HG03280 (cell line): ENCODE data around the gene RPL13.

Experiments used
- ATAC-seq: cut with Tn5 transposase; IDR thresholded peaks from one replicate; pipeline ENCODE4 v1.9.1; 2021; ENCODE audit warnings: mild to moderate bottlenecking, moderate library complexity; ENCODE audit not compliant: unreplicated experiment

The RPL13 gene

DNA sequence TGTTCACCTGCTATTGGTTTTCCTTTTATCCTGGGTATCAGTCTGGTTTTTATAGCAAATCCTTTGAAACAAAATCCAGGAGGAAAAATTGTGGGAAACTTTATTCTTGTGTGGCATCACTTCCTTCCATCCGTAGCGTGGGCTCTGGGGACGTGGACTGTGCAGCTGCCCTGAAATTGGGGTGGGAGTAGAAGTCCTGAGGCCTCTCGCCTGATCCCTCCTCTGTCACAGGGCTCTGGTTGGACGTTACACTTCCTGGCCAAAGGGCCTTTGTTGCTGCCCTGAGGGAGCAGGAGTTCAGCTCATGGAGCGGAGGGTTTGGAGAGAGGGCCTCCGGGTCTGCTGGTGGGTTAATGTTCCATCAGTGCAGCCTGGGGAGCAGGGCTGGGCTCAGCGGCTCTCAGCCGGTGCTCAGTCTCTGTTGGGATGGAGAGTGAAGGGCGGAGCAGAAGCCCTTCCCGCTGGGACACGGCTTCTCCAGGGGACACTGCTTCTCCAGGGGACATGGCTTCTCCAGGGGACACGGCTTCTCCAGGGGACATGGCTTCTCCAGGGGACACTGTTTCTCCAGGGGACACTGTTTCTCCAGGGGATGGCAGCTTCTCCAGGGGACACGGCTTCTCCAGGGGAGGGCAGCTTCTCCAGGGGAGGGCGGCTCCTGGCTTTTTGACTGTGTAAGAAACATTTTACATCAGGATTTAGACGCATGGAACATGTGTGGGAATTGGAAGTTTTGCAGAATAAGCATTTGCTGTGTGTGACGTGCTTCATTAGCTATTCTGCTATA, 15.2 kb upstream of the RPL13 start:
- ATAC-seq = no peak

DNA sequence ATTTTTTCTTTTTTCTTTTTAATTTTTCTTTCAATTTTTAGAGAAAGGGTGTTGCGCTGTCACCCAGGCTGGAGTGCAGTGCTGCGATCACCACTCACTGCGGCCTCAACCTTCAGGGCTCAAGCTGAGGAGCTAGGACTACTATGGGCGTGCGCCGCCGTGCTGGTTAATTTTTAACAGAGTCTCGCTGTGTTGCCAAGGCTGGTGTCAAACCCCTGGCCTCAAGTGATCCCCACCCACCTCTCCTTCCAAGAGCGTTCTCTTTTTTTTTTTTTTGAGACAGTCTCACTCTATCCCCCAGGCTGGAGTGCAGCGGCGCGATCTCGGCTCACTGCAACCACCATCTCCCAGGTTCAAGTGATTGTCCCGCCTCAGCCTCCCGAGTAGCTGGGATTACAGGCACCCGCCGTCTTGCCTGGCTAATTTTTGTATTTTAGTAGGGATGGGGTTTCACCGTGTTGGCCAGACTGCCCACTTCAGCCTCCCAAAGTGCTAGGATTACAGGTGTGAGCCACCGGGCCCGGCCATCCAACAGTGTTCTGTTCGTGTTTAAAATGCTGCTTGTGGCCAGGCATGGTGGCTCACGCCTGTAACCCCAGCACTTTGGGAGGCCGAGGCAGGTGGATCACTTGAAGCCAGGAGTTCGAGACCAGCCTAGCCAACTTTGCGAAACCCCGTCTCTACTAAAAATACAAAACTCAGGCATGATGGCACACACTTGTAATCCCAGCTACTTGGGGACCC, 14.5 kb upstream of the RPL13 start:
- no peak for ATAC-seq

DNA sequence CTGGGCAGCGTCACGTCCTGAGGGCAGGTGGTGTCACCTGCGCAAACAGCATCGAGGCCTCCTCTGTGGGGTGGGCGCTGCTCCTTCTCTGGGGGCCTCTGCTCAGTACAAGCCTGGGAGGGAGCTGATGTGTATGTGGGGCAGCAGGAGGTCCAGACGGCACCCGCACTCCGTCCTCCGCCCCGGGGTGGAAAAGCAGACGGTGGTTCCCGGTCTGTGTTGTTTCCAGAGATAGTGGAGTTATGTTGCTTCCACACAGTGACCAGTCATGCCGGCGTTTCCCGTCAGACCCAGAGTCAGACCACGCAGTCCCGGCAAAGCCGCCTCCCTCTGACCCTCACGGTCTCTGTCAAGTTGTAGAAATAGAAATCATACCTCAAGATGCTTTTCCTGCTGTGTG, 13.7 kb upstream of the RPL13 start:
- no peak for ATAC-seq

DNA sequence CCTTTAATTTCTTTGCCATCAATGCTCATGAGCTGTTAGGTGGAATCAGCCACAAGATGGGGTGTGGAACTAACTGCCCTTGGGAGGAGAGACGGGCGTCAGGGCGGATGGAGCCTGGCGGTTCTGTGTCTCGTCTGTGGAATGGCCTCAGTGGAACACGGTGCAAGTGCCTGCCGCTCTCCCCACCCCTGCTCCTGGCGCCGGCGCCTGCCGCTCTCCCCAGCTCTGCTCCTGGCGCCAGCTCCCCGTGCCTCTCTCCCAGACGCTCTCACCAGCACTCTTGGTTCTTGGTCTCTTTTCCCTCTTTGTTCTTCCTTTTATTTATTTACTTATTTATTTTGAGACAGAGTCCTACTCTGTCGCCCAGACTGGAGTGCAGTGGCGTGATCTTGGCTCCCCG, 13.2 kb upstream of the RPL13 start:
- no peak for ATAC-seq

DNA sequence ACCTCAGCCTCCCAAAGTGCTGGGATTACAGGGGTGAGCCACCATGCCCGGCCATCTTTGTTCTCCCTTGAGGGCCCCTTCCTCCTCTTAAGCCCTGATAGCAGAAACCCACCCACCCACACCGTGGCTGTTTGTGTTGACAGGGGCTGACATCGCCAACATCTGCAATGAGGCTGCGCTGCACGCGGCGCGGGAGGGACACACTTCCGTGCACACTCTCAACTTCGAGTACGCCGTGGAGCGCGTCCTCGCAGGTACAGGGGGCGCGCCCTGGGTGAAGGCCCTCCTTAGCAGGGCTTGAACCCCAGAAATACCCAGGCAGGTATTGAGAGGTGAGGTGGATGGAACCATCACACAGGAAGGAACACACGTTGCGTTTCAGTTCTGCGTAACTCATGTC, 12.6 kb upstream of the RPL13 start:
- no peak for ATAC-seq

DNA sequence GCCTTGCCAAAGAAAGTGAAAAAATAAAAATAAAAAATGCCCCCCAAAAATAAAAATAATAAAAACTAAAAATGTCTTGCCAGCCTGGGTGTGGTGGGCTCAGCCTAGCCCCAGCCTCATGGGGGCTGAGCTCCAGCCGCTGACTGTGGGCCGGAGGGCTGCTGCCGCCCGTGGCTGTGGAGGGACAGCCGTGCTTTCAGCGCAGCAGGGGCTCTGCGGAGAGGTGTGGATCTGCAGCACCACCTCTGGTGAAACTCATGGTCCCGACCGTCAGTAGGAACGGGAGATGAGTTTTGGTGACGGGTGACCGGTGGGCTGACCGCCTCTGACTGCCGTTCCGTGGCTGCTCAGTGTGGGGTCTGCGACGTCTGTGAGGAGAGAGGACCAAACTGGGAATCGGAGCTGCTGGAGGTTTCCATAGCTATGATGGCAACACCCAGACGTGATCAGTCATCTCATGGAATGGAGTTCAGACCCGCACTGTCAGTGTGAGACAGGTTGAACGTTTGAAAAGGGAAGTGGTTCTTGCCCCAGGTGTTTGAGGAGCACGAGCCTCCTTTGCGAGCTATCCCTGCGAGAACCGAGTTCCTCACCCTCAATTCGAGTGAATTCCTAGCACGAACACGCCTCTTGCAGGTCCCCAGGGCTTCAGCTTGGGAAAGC, 12.0 kb upstream of the RPL13 start:
- ATAC-seq = no peak

DNA sequence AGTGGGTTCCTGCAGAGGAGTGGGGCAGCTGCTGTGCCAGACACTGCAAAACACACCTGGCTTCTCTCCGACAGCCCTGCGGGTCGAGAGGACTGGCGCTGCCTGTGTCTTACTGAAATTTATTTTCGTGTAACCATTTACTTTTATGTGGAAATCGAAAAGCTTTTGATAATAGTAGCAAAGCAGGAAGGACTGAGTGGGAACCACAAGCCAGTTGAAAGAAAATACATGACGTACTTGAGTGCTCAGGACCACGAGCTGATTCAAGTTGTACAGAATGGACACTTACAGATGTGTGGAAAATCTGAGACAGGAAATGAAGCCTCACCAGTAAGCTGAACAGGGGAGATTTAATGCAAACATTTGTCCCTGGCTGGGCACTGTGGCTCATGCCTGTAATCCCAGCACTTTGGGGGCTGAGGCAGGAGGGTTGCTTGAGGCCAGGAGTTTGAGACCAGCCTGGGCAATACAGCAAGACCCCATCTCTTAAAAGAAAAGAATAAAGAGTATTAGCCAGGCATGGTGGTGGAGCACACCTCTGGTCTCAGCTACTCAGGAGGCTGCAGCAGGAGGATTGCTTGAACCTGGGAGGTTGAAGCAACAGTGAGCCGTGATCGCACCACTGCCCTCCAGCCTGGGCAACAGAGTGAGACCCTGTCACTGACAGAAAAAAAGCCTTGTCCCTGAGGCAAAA, 11.3 kb upstream of the RPL13 start:
- ATAC-seq = no peak

DNA sequence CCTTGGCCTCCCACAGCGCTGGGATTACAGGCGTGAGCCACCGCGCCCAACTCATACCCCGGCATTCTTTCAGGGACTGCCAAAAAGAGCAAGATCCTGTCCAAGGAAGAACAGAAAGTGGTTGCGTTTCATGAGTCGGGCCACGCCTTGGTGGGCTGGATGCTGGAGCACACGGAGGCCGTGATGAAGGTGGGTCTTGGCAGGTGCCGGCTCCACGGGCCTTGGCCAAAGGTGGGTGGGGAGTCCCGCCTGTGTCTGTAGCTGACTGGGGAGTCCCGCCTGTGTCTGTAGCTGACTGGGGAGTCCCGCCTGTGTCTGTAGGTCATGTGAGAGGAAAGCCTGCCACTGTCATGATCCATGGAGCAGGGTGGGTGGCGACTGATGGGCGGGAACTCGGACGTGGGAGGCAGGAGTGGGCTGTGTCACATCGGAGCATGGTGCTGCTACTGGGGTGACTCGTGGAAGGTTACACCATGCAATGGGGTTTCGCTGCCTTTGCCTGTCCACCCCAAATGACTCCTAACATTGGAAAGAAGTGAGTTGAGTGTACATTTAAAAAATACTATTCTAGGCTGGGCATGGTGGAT, 10.0 kb upstream of the RPL13 start:
- no peak for ATAC-seq

DNA sequence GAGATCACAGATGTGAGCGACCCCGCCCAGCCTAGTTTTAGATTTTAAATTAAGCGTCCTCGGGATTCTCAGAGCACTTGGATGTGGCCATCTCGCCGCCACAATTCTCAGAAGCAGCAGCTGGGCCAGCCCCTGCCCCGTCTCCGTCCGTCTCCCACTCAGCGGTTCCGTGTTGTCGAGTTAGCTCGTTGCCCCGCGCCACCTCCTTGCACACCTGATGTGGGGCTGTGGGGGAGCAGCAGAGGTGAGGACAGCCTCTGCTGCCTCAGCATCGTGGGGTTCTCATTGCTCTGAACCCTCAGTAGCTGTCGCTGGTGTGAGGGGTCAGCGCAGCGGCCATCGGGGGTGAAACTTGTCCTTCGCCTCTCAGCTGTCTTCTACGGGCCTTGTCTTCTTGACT, 8.2 kb upstream of the RPL13 start:
- no peak for ATAC-seq

DNA sequence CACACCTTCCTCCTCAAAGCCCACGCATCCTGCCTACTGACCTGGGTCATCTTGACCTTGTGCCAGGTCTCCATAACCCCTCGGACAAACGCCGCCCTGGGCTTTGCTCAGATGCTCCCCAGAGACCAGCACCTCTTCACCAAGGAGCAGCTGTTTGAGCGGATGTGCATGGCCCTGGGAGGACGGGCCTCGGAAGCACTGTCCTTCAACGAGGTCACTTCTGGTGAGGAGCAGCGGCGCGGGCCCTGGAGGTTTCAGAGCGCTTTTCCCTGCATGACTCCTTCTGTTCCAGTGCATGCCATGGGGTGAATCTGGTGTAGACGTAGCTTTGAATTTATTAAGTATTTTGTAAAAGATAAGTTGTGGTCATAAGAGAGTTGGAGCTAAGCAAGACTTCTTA, 7.6 kb upstream of the RPL13 start:
- ATAC-seq = no peak

DNA sequence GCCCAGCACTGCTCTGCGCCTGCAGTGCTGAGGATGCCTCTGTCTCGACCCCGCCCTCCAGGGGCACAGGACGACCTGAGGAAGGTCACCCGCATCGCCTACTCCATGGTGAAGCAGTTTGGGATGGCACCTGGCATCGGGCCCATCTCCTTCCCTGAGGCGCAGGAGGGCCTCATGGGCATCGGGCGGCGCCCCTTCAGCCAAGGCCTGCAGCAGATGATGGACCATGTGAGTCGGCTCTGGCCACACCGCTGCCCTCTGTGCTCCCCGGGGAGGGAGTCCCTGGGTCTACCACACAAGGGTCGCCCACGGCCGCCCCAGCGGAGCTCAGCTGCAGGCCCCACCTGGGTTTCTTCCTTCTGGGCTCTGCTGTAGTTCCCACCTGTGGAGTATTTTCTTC, 6.7 kb upstream of the RPL13 start:
- no peak for ATAC-seq

DNA sequence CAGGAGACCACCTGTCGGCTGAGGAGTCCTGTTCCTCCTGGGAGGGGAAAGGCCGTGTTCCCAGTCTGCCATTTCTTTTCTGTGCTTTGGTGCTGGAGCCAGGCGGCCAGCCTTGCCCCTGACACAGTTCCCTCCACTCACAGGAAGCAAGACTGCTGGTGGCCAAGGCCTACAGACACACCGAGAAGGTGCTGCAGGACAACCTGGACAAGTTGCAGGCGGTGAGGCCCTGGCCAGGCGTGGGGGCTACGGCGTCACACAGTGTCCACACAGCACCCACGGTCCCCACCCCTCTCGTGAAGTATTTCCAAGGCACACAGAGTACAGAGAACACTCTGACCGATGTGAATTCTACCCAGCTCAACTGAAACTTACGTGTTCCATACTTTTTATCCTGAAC, 6.1 kb upstream of the RPL13 start:
- ATAC-seq = no peak

DNA sequence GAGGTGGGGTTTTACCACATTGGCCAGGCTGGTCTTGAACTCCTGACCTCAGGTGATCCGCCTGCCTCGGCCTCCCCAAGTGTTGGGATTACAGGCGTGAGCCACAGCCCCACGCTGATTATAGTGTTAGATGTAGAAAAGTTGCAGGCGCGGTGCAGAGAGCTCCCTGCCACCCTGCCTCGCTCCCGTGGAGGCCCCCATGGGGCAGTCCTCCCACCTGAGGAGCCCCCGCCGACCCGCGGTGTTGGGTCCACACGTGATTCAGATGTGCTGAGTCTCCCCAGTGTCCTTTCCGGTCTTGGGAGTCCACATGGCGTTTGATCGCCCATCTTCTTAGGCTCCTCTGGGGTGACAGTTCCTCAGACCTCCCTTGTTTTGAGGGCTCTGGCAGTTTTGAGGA, 5.2 kb upstream of the RPL13 start:
- ATAC-seq = no peak

DNA sequence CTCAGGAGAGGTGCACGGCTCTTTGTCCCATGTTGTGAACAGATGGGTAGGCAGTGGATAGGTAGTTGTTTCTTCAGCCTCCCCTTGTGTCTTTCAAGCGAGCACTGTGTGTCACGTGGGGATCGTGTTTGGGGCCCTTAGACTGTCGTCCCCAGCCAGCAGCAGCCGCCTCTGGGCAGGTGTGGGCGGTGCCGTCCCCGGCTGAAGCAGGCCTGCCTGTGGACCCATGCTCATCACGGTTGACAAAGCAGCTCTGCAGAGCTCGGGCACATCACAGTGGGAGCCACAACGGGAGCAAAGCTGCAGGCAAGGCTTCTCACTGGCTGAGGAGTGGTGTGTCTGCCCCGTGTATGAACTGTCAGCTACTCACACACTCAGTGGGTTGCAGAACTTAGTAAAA, 4.7 kb upstream of the RPL13 start:
- ATAC-seq = no peak

DNA sequence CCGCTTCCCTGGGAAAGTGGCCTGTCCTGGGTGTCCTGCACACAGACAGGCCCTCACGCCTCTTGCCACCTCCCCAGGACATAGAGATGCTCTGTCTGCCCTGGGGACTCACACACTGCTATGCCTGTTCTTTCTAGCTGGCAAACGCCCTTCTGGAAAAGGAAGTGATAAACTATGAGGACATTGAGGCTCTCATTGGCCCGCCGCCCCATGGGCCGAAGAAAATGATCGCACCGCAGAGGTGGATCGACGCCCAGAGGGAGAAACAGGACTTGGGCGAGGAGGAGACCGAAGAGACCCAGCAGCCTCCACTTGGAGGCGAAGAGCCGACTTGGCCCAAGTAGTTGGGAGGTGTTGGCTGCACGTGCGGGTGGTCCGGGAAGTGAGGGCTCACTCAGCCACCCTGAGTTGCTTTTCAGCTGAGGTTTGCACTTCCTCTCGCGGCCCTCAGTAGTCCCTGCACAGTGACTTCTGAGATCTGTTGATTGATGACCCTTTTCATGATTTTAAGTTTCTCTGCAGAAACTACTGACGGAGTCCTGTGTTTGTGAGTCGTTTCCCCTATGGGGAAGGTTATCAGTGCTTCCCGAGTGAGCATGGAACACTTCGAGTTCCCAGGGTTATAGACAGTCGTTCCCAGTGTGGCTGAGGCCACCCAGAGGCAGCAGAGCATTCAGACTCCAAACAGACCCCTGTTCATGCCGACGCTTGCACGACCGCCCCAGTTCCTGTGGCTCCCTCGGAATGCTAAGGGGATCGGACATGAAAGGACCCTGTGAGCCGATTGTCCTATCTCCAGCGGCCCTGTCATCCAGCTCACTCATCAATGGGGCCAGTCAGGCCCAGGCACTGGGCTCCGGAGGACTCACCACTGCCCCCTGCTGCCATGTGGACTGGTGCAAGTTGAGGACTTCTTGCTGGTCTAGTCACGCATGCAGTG, 3.5 kb upstream of the RPL13 start:
- ATAC-seq = no peak

DNA sequence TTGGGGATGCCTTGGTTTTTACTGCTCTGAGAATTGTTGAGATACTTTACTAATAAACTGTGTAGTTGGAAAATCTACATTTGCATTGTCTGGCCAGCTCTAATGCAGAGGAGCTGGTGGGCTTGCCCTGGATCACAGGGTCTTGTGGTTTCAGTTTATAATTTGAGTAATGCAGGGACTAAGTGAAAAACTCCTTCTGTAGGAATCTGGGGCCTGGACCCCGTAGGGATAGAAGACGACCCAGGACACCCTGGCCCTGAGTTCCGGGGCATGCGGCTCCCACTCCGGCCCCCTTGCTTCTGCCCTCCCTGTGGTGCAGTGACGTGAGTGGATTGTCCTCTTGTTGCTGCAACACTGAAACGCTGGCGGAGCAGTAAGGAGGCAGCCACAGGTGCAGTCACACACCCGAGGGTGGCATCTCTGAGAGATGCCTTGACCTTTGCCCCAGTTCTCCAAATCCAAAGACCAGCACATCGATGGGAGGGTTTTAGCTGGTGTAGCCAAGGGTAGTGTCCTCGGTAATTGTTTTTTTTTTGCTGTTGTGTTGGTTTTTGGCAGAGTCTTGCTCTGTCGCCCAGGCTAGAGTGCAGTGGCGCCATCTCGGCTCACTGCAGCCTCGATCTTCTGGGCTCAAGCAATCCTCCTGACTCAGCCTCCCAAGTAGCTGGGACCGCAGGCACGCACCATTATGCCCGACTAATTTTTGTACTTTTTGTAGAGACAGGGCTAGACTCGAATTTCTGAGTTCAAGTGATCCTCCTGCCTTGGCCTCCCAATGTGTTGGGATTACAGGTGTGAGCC, 2.6 kb upstream of the RPL13 start:
- ATAC-seq = no peak

DNA sequence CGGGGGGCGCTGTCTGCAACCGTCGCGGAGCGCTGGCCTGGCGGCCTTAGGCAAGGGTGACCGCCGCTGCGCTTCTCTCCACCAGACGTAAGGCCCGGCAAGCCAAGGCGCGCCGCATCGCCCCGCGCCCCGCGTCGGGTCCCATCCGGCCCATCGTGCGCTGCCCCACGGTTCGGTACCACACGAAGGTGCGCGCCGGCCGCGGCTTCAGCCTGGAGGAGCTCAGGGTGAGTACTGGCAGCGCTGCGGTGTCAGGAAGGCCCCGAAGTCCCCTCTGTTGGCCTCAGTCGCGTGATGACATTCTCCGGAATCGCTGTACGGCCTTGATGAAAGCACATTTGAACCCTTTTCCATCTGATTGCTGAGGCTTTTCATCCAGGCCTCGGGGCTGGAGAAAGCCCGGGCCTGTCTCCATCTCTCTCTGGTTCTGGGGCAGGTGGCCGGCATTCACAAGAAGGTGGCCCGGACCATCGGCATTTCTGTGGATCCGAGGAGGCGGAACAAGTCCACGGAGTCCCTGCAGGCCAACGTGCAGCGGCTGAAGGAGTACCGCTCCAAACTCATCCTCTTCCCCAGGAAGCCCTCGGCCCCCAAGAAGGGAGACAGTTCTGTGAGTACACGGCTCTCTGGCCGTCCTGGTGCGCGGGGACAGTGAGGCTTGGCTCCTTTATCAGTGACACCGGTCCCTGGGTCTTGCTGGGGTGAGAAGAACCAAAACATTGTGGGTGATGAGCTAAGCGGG, 831 bp downstream of the RPL13 start:
- ATAC-seq = no peak

DNA sequence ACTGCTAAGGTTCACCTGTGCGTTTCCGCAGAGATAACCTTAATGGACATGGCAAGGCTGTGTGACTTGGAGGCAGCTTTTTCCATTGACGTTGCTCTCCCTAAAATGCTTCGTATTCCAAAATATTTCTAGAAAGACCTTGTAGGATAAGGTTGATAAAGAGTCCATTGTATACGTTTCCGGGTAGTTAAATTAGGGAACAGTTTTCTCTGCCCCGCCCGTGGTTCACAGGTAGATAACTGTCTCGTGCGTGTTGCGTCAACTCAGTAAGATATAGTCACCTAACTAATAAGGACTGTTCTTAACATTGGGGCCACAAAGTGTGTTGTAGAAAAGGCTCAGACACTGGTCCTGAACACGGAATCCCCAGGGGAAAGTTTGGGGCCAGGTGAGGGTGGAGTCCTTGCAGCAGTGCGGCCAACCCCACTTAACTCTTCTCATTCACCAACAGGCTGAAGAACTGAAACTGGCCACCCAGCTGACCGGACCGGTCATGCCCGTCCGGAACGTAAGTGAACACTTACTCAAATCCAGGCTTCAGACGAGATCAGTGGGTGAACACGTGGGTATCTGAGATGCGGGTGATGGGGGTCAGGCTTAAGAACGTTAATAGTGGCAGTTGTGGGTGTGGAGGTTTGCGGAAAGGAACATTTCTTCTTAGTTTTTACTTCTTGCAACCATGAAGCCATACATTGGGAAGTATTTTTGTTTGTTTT, 1.6 kb downstream of the RPL13 start:
- no peak for ATAC-seq
